ENCODE data around the gene ATG9B. TPM values are rescaled to one million over a fixed set of nuclear protein-coding genes. Genes with fewer than 3 reads are reported as not detected.

Gene ATG9B
- polyA plus RNA-seq, 4 donors: 1.2 to 3.5 (median 1.5) TPM

DNA sequence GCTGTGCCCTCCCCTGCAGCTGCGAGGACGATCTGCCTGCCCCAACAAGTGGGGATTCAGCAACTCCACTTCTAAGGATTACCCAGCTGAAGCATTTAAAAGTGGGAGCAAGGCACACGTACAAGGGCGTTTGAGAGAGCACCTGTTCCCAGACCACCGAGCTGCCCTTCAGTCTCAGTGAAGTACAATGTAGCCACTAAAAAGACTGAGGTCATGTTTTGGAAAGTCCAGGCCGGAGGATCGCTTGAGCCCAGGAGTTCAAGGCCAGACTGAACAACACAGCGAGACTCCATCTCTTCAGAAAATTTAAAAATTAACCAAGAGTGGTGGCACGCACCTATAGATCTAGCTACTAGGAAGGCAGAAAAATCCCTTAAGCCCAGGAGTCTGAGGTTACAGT lies 18.7 kb downstream of the ATG9B start:
- DNase-seq (ENCODE audit: low read depth in 4 of 4, low spot score in 3 of 4): no peak

DNA sequence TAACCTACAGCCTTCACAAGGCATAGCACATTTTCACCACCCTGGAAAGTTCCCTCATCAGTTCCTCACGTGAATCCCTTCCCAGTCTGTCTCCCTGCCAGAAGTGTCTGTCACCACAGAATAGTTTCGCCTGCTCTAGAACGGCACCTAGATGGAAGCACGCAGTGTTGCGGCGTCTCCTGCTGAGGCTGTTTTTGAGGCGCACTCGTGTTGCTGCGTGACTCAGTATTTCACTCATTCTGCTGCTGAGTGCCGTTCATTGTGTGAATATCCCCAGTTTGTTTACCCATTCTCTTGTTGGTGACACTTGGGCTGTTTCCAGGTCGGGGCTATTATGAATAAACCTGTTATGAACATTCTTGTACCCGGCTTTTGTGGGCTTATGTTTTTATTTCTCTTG lies 20.7 kb downstream of the ATG9B start:
- no peak for DNase-seq (ENCODE audit: low read depth in 4 of 4, low spot score in 3 of 4)

DNA sequence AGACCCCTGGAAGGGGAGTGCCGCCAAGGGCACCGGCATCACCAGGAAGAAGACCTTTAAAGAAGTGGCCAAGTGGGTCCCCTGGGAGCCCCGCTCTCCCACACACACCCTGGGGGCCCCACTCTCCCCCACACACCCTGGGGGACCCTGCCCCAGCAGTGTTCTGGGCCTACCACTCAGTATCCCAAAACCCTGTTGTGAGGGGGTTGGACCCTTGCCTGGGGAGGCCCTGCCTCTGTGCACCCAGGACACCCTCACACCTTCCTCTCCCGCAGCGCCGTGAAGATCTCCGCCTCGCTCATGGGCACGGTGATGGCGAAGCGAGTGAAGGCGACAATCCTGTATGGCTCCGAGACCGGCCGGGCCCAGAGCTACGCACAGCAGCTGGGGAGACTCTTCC lies 22.7 kb downstream of the ATG9B start:
- DNase-seq (ENCODE audit: low read depth in 4 of 4, low spot score in 3 of 4): no peak

DNA sequence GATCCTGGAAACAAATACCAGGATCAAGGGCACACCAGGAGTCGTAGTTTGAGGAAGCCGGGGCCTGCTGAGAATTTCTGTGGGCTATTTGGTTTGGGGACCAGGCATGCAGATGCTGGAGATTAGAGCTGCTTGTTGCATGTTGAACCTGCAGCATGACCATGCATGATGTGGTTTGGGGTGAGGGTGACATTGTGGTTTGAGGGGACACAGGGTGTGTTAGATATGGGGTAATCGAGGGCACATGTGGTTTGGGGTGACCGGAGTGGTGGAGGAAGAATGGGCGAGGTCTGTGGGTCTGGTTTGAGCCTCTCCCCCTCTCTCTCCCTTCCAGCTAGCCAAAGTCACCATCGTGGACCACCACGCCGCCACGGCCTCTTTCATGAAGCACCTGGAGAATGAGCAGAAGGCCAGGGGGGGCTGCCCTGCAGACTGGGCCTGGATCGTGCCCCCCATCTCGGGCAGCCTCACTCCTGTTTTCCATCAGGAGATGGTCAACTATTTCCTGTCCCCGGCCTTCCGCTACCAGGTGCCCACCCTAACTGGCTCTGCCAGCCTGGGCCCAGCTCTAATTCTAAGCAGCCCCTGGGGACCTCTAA lies 23.3 kb downstream of the ATG9B start:
- no peak for DNase-seq (ENCODE audit: low read depth in 4 of 4, low spot score in 3 of 4)

DNA sequence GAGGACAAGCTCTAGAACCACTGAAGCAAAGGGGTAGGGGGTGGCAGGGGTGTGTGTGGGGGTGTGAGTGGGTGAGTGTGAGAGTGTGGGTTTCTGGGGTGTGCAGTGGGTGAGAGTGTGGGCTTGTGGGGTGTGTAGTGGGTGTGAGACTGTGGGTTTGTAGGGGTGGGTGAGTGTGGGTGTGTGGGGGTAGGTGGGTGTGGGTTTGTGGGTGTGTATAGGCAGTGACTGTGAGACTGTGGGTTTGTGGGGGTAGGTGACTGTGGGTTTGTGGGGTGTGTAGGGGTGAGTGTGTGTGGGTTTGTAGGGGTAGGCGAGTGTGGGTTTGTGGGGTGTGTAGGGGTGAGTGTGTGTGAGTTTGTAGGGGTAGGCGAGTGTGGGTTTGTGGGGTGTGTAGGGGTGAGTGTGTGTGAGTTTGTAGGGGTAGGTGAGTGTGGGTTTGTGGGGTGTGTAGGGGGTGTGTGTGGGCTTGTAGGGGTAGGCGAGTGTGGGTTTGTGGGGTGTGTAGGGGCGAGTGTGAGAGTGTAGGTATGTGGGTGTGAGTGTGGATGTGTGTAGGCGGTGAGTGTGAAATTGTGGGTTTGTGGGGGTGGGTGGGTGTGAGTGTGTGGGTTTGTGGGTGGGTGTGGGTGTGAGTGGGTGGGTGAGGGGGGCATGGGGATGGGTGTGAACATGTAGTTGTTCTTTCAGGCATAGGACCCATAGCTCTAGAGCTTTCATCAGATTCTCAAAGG lies 24.6 kb downstream of the ATG9B start:
- DNase-seq (ENCODE audit: low read depth in 4 of 4, low spot score in 3 of 4): no peak

DNA sequence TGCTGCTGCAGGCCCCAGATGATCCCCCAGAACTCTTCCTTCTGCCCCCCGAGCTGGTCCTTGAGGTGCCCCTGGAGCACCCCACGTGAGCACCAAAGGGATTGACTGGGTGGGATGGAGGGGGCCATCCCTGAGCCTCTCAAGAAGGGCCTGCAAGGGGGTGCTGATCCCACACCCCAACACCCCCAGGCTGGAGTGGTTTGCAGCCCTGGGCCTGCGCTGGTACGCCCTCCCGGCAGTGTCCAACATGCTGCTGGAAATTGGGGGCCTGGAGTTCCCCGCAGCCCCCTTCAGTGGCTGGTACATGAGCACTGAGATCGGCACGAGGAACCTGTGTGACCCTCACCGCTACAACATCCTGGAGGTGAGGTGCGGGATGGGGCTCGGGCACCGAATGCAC lies 25.3 kb downstream of the ATG9B start:
- DNase-seq (ENCODE audit: low read depth in 4 of 4, low spot score in 3 of 4): no peak

DNA sequence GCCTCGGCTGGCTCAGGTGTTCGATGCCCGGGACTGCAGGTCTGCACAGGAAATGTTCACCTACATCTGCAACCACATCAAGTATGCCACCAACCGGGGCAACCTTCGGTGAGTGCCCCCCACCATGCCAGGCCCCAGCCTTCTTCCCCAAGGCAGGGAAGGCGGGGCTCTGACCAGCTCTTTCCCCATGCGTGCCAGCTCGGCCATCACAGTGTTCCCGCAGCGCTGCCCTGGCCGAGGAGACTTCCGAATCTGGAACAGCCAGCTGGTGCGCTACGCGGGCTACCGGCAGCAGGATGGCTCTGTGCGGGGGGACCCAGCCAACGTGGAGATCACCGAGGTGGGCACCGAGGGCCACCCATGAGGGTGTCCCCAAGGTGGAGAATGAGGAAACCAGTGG lies 26.0 kb downstream of the ATG9B start:
- DNase-seq (ENCODE audit: low read depth in 4 of 4, low spot score in 3 of 4): no peak

DNA sequence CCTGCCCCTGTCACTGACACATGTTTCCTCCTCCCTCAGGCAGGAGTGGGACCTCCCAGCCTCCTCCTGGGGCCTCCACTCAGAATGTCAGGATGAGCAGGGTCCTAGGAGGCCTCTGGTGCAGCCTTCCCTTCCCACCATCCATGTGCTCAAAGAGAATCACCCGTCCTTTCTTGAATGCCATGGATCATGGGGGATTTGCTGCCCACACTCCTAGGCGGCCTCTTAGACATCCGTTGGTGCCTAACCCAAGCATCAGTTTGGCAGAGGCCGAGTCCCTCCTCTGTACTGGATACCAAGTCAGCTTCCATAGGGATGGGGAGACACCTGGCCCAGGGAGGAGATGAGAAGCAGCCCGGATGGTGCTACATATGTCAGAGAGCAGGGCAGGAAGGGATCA lies 26.5 kb downstream of the ATG9B start:
- no peak for DNase-seq (ENCODE audit: low read depth in 4 of 4, low spot score in 3 of 4)

DNA sequence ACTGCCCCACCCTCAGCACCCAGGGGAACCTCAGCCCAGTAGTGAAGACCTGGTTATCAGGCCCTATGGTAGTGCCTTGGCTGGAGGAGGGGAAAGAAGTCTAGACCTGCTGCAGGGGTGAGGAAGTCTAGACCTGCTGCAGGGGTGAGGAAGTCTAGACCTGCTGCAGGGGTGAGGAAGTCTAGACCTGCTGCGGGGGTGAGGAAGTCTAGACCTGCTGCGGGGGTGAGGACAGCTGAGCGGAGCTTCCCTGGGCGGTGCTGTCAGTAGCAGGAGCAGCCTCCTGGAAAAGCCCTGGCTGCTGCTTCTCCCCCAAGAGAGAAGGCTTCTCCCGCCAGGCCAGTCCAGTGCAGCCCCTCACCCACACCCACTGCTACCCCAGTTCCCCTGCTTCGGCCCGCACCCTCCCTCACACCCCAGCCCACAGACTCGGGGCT lies 27.2 kb downstream of the ATG9B start:
- no peak for DNase-seq (ENCODE audit: low read depth in 4 of 4, low spot score in 3 of 4)

DNA sequence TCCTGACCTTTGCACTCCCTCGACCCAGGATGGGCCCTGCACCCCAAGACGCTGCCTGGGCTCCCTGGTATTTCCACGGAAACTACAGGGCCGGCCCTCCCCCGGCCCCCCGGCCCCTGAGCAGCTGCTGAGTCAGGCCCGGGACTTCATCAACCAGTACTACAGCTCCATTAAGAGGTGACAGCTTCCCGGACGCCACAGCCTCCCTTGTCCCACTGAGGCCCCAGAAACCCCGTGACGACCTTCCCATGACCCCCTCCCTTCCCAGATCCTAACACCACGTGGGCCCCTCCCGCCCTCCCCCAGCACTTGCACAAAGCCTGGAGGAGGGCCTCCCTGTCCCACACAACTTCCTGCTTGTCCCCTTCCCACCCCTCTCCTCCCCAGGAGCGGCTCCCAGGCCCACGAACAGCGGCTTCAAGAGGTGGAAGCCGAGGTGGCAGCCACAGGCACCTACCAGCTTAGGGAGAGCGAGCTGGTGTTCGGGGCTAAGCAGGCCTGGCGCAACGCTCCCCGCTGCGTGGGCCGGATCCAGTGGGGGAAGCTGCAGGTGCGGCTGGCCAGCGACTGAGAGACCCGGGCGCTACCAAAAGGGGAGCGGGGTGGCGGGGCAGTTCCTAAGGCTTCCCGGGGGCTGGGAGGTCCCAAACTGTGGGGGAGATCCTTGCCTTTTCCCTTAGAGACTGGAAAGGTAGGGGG lies 27.8 kb downstream of the ATG9B start:
- no peak for DNase-seq (ENCODE audit: low read depth in 4 of 4, low spot score in 3 of 4)

DNA sequence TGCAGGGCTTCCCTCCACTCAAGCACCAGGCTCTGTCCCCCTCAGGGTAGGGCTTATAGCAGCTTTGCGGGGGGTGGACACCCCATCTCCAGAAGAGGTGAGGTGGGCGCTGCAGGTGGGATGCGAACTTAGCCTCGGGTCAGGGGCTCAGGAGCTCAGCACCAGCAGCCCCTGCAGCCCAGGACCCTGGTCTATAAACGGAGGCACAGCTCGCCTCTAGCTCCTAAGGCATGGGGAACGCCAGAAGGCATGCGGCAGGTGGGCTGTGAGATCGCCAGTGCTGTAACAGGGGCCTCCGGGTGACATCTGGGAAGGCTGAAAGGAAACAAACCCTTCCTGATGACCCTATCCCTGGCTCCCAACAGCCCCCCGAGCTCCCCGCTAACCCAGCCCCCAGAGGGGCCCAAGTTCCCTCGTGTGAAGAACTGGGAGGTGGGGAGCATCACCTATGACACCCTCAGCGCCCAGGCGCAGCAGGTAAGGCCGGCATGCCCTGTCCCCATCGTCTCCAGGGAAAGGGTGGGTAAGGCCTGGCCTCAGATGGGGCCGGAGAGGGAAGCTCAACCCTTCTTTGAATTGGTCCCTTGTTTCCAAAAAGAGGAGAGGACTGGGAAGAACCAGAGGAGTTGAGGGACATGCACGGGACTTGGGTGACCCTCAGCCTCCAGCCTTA lies 29.3 kb downstream of the ATG9B start:
- DNase-seq (ENCODE audit: low read depth in 4 of 4, low spot score in 3 of 4): no peak

DNA sequence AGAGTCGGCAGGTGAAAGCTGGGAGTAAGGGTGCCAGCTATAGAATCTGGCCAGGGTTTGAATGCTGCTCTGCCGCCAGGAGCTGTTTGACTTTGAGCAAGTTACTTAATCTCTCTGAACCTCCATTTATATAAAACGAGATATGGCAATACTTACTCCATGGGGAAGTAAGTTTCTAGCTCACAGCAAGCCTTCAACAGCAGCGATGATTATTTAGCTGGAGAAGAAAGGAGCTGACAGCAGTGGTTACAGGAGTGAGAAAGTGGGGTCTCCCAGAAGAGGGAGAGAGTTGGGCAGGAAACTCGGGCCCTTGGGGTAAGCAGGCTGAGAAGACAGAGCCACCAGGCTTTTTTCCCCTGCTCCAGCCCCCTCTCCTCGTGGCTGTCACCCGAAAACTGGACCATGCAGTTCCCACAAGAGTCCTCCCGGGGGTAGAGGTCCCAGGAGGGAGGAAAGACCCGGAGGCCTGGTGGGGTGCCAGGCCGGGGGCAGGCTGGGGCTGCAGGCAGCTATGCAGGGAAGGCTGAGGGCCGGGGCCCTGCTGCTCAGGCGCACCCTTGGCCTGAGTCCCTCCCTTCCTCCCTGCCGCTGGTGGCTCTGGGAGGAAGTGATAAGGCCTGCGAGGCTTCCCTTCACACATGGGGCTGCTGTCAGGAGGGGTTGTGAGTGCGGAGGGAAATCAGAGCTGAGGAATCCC lies 30.0 kb downstream of the ATG9B start:
- no peak for DNase-seq (ENCODE audit: low read depth in 4 of 4, low spot score in 3 of 4)

DNA sequence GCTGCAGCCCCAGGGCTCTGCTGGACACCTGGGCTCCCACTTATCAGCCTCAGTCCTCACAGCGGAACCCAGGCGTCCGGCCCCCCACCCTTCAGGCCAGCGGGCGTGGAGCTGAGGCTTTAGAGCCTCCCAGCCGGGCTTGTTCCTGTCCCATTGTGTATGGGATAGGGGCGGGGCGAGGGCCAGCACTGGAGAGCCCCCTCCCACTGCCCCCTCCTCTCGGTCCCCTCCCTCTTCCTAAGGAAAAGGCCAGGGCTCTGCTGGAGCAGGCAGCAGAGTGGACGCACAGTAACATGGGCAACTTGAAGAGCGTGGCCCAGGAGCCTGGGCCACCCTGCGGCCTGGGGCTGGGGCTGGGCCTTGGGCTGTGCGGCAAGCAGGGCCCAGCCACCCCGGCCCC lies 30.8 kb downstream of the ATG9B start:
- no peak for DNase-seq (ENCODE audit: low read depth in 4 of 4, low spot score in 3 of 4)

DNA sequence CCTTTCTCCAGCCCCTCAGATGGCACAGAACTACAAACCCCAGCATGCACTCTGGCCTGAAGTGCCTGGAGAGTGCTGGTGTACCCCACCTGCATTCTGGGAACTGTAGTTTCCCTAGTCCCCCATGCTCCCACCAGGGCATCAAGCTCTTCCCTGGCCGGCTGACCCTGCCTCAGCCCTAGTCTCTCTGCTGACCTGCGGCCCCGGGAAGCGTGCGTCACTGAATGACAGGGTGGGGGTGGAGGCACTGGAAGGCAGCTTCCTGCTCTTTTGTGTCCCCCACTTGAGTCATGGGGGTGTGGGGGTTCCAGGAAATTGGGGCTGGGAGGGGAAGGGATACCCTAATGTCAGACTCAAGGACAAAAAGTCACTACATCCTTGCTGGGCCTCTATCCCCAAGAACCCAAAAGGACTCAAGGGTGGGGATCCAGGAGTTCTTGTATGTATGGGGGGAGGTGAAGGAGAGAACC lies 31.4 kb downstream of the ATG9B start:
- no peak for DNase-seq (ENCODE audit: low read depth in 4 of 4, low spot score in 3 of 4)

DNA sequence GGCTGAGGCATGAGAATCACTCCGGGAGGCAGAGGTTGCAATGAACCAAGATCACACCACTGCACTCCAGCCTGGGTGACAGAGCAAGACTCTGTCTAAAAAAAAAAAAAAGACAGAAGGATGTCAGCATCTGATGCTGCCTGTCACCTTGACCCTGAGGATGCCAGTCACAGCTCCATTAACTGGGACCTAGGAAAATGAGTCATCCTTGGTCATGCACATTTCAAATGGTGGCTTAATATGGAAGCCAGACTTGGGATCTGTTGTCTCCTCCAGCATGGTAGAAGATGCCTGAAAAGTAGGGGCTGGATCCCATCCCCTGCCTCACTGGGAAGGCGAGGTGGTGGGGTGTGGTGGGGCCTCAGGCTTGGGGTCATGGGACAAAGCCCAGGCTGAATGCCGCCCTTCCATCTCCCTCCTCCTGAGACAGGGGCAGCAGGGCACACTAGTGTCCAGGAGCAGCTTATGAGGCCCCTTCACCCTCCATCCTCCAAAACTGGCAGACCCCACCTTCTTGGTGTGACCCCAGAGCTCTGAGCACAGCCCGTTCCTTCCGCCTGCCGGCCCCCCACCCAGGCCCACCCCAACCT lies 32.1 kb downstream of the ATG9B start:
- no peak for DNase-seq (ENCODE audit: low read depth in 4 of 4, low spot score in 3 of 4)

DNA sequence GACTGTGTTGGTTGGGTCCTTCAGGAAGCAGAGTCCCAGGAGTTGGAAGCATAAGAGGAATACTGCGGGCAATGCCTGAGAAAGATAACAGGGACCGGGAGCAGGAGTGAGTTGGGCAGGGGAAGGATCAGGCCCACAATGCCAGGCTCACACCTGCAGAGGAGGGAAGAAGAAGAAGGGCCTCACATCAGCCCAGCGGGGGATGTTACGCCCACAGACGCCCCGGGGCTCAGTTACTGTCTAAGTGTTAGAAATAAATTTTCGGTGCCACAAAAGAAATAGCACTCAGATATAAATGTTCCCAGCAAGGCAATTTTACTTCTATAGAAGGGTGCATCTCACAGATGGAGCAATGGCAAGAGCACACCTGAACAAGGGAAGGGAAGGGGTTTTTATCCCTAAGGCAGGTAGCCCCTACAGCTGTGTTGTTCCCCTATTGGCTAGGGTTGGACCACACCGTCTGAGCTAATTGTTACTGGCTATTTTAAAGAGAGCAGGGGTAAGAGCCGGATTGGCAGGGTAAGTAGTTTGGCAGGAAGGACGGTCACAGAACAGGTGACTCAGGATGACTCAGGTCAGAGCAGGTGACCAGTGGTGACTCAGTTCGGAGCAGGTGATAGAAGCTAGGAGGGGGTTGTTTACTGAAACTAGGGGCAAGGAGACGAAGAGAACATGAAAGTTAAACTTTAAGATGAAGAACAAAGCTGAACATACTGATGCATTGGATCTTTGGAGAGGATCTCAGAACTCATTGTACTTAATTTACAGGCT lies 33.7 kb downstream of the ATG9B start, which contains the start of gene NOS3:
Gene NOS3, plus strand, starts transcription at position 602 of the 771 bp plus-strand sequence. CDS start 2,787 bp downstream, outside the sequence.
- DNase-seq (ENCODE audit: low read depth in 4 of 4, low spot score in 3 of 4): no peak

DNA sequence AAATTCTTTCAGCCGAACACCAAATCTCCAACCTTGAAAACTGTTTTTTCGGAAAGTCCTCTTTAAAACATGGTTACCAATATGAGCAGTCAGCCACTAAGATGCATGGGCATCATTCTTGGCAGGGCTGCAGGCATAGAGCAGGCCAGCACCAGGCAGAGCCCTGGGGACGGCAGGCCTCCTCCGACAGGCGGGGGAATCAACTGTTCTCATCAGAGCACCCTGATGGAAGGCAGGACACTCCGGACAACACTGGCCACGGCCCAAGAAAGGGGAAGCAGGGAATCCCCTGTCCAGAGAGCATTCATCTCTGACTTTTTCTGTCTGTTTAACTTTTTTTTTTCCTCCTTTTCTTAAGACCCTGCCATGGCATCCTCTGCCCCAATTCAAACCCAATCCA lies 34.8 kb downstream of the ATG9B start:
- no peak for DNase-seq (ENCODE audit: low read depth in 4 of 4, low spot score in 3 of 4)

DNA sequence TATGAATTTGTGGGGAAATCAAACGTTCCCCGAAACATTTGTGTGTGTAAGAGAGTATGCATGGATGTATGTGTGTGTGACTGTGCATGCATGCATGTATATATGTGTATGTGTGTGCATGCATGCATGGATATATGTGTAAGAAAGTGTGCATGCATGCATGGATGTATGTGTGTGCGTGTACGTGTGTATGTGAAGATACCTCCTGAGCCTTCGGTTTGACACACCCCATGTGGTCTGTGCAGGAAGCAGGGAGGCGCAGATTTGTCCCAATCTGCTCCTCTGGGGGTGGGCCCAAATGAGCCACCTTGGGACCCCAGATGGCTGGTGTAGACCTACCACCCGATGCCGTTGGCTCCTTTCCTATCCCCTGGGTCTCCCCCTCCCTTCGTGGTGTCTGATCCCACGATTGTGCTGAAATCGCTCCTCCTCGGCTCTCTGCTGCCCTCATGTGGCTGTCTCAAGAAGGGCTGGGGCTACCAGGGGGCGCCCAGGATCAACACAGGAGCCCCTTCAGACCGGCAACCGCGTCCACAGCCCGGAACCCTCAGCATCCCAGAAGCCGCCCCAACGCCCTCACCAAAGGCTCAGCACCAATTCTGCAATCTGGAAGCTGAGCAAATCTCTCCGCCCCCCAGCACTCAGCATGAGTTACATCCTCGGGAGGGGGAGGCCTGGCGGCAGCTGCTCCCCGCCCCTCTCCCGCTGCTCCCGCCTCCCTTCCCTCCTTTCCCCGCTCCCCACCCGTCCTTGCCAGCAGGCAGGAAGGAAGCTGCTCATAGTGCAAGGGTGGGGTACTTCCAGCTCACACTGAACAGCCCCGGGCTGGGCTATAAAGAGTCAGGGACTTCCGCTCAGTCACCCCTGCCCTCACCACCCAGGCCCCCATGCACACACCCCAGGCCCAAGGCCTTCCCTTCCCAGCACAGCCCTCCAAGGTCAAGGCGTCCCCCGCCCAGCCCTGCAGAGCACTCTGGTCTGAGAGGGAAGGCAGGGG lies 35.8 kb downstream of the ATG9B start:
- no peak for DNase-seq (ENCODE audit: low read depth in 4 of 4, low spot score in 3 of 4)

Measured in left renal pelvis (tissue), 4 donors.